ENCODE data around the gene YTHDF1.

Gene YTHDF1

GRCh38 chr20:63155266-63156165 lies 60.4 kb downstream of the YTHDF1 start:
- no peak overlapping the region for H3K4me3 ChIP-seq (ENCODE audit: low read depth, low read length)
- TF ChIP-seq CTCF (IDR thresholded peaks at IDR 0.05; ENCODE audit: low read depth, low read length) = no peak
- no peak for TF ChIP-seq MYC (IDR thresholded peaks at IDR 0.05; ENCODE audit: low read depth, low read length)
- no peak for TF ChIP-seq POLR2A (IDR thresholded peaks at IDR 0.05; ENCODE audit: extremely low read depth, insufficient read length)
- no peak for TF ChIP-seq MAX (IDR thresholded peaks at IDR 0.05; ENCODE audit: low read depth, low read length)
- DNase-seq (ENCODE audit: low read depth) = no peak

- TF ChIP-seq CTCF (IDR thresholded peaks at IDR 0.05; ENCODE audit: low read depth, low read length) (no peak), POLR2A (IDR thresholded peaks at IDR 0.05; ENCODE audit: extremely low read depth, insufficient read length) (no peak), MAX (IDR thresholded peaks at IDR 0.05; ENCODE audit: low read depth, low read length) (no peak), MYC (IDR thresholded peaks at IDR 0.05; ENCODE audit: low read depth, low read length) (no peak)
- DNase-seq (ENCODE audit: low read depth) = no peak
Measured at GRCh38 chr20:63154395-63154794, 61.5 kb downstream of the YTHDF1 start.

GRCh38 chr20:63153254-63154221 lies 62.4 kb downstream of the YTHDF1 start:
- DNase-seq (ENCODE audit: low read depth) = no peak
- H3K4me3 ChIP-seq (ENCODE audit: low read depth, low read length) = no peak overlapping the region
- TF ChIP-seq CTCF (IDR thresholded peaks at IDR 0.05; ENCODE audit: low read depth, low read length) (no peak), POLR2A (IDR thresholded peaks at IDR 0.05; ENCODE audit: extremely low read depth, insufficient read length) (no peak), MYC (IDR thresholded peaks at IDR 0.05; ENCODE audit: low read depth, low read length) (no peak), MAX (IDR thresholded peaks at IDR 0.05; ENCODE audit: low read depth, low read length) (no peak)

More at GRCh38 chr20:63154395-63154794, 61.5 kb downstream of the YTHDF1 start:
- H3K4me3 ChIP-seq (ENCODE audit: low read depth, low read length) = no peak overlapping the region

- TF ChIP-seq POLR2A (IDR thresholded peaks at IDR 0.05; ENCODE audit: extremely low read depth, insufficient read length) (no peak), CTCF (IDR thresholded peaks at IDR 0.05; ENCODE audit: low read depth, low read length) (no peak), MYC (IDR thresholded peaks at IDR 0.05; ENCODE audit: low read depth, low read length) (no peak), MAX (IDR thresholded peaks at IDR 0.05; ENCODE audit: low read depth, low read length) (no peak)
- no peak overlapping the region for H3K4me3 ChIP-seq (ENCODE audit: low read depth, low read length)
Measured at GRCh38 chr20:63152322-63153253, 63.3 kb downstream of the YTHDF1 start.

More at GRCh38 chr20:63152322-63153253, 63.3 kb downstream of the YTHDF1 start:
- no peak for DNase-seq (ENCODE audit: low read depth)

All from NB4 (cell line).